Amniotic stem cell (primary cell): ENCODE data around the gene UPF1.
"Not testable (repeated sequence)": the region's sequence is repeated elsewhere in the genome, so short reads cannot be mapped to it uniquely, and the experiment has no call there.

ENCODE experiments used
- DNase-seq: peaks from one replicate; lab custom pipeline; 2025; lab: John Stamatoyannopoulos, UW

The UPF1 gene

DNA sequence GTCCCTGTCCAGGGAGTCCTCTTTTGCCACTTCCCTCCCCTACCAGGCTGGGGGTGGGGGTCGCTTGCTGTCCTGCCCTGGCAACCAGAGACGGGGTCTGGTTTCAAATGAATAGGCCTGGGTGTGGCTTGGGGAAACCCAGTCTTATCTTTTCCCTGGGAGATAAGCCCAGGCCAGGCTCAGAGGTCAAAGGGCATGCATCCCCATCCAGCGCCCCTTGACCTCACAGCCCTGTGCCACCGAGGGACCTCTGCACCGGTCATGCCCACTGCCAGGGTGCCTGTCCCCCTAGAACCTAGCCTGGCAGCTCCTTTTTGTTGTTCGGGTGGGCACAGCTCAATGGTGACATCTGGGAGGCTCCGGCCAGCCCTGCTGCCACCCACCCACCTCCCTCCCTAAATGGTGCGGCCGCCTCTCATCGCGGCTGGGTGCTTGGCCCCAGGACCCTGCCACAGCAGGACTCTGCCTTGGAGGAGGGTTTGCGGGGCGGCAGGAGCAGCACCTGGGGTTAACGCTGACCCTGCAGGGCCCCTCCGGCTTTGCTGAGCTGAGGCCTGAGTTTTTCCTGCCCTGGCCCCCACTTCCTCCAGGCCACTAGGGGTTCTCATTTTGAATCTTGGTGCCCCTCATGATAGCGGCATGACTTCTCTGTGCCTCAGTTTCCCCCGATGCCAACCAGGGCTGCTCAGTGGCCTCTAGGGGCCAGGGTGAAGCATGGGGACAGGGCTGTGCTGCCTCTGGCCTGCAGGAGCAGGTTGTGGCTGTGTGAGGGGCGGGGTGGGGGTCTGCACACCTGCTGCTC lies 67.0 kb downstream of the UPF1 start:
- DNase-seq, result no peak

DNA sequence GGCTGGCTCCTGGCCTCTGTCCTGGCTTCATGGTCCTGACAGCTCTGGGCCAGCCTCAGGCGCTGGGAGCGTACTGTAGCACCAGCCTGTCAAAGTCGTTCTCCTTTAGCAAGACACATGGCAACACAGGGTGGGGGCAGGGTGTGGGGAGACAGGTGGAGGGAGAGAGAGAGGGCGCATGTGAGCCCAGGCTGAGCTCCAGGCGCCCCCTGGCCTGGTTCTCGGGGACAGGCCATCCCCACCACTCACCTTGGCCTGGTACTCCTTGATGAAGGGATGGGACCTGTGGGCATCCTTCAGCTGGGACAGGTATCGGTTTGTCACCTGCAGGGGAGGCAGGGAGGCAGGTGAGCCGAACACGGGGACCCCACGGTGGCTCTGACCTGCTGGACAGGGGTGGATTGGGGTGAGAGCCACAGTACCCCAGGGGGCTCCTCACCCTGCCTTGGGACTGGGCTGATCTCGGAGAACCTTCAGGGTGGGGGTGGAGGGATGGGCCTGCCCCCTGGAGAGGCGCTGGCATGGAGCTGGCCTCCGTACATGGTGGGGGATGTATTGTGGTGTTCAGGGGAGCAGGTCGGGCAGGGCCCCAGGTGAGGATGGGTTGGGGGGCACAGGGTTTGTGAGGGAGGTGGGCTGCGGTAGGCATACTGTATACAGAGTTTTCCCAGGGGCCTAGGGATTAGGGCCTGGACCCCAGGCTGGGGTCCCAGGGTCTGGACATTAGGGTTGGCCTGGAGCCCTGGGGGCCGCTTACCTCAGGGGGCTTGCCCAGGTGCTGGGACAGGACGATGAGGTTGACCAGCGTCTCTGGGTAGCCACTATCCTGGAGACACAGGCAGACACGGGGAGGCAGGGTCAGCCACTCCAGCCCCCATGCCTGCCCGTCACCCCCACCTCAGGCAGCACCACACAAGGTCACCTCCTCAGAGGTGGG lies 68.1 kb downstream of the UPF1 start:
- DNase-seq, result no peak

DNA sequence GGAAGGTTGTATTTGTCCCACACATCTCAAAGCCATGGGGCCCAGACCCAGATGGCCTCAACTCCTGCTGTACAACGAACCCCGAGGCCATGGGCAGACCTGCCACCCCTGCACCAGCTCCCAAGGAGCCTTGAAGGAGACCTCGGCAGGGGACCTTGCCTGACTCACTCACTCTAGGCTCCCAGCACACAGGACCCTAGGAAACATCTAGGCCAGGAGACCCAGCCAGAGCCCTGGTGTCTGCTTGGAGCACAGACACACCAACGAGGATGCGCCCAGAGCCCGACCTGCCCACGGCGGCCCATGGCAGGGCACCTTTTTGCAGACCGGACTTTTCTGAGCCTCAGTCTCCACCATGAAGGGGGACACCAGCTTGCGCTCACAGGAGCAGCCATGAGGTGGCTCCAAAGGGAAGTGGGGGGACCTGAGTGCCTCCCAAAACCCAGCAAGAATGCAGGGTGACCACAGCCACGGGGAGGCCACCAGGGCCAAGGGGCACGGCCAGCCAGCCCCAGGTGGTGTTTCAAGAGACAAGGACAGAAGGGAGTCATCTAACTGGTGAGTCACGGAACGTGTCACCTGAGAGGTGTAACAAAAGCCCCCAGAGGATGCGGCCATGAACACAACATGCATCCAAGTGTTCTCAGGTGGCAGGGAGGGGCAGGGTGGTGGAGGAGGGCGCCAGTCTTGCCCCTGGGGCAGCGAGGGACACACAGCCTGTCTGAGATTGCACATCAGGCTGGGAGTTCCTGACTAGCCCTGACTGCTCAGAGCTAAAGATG lies 69.1 kb downstream of the UPF1 start:
- no peak for DNase-seq

DNA sequence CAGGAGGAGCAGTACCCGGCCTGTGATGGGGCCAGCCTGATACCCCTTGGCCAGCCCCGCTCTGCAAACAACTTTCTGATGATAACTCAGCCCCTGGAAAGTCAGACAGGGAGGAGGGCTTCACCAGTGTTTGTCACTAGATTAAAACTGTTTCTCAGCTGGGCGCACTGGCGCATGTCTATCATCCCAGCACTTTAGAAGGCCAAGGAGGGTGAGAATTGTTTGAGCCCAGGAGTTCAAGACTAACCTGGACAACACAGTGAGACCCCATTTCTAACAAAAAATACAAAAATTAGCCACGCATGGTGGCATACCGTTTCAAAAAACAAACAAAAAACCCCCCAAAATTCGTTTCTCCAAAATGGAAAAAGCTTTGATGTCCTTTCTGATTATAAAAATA lies 69.7 kb downstream of the UPF1 start:
- no peak for DNase-seq

DNA sequence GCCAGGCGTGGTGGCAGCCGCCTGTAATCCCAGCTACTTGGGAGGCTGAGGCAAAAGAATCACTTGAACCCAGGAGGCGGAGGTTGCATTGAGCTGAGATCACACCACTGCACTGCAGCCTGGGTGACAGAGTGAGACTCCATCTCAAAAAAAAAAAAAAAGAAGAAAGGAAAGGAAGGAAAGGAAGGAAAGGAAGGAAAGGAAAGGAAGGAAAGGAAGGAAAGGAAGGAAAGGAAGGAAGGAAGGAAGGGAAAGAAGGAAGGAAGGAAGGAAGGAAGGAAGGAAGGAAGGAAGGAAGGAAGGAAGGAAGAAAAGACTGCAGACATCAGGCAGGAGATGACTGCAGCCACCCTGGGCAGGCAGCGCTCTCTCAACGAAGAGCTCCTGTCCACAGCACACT lies 70.8 kb downstream of the UPF1 start:
- DNase-seq, result not testable (repeated sequence)

DNA sequence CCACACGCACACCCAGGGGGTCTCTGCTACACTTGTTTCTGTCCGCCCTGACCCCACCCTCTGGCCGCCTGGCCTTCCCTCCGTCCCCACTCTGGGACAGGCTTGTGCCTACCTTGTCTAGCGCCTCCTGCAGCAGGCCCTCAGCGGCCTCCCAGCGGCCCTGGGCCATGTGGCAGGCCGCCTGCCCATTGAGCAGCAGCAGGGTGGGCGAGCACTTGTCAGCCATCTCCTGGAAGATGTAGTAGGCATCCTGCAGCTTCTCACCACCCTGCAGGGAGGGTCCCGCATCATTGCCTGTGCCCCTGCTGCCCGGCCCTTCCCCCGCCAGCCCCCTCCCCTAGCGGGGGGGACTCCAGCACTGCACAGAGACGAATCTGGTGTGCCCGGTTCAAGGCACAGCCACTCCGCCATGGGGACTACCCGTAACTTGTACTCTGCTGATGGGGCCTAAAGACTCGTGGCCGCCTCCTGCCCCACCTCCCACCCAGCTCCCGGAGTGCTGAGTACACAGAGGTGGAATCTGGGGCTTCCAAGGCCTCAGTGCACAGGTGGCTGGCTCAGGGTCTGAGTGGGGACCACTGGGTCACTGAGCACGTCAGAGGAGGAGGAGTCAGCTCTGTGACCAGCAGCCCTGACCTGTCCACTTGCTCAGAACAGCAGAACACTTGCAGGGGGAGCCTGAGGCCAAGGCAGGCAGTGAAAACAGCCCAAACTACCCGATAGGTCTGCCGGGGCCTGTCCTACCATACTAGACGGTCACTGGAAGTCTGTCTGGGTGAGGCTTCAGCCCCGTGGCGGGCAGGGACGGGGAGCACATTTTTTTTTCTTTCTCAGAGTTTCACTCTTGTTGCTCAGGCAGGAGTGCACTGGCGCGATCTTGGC lies 71.6 kb downstream of the UPF1 start:
- no peak for DNase-seq

DNA sequence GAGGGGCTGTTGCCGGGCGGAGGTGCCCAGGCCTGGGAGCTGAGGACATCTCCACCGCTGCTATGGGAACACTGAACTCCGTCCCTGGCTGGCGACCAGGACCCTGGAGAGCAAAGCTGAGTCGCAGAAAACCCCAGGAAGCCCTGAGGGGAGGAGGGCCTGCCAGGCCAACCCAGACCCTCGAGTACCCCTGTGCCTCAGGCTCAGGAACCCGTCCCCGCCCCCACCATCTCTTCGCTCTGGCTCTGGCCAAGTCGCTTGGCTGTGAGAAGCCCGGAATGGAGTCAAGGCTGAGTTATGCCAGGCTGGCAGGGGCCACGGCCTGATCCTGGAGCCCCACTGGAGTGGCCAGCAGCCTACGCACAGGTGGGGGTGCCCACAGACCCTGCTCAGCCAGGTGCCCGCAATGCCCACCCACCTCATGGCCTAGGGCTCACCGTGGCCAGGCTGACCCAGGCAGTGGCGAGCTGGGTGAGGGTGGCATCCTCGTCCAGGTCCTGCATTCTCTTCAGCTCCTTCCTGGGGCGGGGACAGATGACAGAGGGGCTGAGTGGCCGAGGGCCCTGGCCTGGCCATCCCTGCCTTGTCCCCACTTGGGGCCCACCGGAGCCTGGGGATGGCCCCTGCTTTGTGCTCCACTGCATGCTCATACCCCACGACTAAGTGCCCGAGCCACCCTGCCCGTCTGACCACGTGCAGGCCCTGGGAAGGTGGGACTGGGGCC lies 72.7 kb downstream of the UPF1 start:
- no peak for DNase-seq

DNA sequence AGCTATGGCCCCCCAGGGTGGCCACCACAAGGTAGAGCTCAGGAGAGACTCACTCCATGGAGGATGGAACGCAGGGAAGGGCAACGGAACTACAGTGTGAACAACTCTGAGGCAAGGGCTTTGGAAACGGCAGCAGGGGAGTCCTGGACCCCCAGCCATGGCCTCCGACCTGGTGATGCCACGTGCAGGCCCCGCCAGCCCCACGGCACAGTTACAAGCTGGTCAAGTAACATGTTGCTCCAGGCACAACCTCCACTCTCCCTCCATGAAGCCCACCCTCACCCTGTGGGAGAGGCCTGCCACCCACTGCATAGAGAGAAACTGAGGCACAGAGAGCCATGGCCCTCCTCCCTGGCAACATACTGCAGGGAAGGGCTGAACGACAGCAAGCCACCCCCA lies 73.3 kb downstream of the UPF1 start:
- DNase-seq, result no peak

DNA sequence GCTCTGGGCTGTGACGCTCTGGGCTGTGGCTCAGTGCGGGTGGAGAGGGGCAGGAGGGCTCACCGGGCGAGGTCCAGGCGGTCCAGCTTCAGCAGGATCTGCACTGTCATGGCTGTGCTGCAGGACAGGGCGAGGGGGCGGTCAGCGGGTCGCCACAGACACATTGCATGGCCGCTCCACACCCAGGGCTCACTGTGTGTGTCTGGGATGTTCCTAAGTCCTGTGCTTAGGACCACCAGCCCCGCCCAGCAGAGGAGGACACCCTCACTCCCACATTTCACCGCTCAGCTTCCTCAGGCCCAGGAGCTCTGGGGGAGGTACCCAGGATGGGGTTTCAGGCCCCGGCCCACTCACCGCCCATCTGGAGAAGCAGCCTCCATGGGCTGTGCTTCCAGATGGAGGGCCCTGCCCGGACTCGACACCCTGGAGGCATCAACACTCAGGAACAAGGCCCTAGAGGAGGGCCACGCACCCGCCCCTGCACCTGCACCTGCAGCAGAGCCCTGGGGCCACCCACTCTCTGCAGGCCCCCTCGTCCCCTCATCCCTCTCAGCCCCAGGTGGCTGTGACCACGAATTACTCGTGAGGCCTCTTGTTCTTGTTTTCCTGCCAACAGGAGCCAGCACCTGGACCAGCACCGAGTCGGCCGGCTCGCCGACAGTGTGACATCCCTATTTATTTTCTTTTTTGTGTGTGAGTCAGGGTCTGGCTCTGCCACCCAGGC lies 73.9 kb downstream of the UPF1 start:
- DNase-seq, result no peak

DNA sequence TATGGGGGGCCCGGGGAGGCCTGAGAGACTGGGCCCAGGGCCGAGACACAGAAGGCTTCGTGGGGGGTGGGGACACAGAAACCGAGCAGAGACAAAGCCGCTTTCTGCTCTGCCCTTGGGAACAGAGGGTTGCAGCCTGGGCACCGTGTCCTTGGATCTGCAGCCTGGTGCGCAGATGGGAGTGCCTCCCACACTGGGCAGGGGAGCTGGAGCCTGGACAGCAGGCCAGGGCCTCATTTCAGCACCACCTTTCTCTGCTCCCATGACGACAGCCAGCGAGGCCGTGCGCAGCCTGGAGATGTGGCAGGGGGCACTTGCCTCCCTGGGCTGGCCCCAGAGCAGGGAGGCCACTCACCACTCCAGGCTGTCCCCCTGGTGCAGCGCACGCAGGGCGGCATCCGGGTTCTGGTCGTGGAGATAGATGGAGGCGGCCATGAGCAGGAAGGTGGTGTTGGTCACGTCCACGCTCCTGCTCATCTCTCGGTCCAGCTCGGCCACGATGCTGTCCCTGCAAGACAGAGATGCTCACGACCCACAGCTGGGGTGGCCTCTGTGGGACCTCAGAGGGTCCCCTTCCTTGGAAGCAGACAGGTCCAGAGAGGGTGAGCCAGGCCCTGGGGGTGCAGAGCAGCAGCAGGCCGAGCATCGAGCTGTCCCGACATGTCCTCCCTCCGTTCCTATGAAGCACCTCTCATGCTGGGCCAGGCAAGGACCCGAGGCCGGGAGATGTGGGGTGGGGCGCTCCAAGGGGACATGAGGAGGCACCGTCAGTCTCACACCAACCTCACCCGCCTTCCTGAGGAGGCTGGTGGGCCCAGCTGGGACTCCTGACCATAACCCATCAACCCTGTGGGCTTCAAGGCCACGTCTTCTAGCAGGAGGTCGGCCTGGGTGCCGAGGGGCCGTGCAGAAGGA lies 75.1 kb downstream of the UPF1 start:
- no peak for DNase-seq

DNA sequence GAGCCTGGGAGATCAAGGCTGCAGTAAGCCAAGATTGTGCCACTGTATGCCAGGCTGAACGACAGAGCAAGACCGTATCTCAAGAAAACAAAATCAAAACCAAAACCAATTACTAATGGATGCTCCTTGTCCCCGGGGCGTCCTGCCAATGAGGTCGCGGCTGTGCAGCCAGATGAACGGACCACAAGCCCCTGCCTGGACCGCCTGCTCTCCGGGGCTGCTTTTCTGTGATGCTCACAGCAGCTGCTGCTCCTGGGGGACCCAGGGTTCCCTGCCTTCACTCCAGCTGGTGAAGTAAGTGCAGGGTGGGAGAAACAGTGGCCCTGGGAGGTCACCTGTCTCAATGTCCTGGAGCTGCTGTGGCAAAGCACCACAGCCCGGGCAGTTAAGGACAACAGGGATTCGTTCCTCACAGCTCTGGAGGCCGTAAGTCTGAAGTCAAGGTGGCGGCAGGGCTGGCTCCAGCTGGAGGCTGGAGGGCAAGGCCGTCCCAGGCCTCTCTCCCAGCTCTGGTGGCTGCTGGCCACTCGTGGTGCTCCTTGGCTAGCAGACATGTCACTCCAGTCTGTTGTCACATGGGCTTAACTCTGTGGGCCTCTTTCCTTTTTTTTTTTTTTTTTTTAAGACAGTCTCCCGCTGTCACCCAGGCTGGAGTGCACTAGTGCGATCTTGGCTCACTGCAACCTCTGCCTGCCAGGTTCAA lies 77.3 kb downstream of the UPF1 start:
- no peak for DNase-seq

DNA sequence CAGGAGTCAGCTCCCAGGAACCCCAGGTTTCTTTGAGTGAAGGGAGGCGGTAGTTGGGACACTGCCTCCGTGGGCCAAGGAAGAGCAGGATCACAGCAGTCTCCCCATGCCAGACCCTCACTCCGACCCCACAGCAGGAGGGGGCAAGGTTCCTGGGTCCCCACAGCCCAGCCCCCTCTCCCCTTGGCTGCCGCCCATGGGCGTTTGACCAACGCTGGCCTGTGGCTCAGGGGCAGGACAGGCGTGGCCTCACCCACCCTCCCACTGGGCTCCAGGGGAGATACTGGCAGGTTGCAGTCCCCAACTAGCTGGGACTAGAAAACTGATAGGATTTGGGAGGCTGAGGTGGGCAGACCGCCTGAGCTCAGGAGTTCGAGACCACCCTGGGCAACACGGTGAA lies 78.3 kb downstream of the UPF1 start:
- DNase-seq, result no peak

DNA sequence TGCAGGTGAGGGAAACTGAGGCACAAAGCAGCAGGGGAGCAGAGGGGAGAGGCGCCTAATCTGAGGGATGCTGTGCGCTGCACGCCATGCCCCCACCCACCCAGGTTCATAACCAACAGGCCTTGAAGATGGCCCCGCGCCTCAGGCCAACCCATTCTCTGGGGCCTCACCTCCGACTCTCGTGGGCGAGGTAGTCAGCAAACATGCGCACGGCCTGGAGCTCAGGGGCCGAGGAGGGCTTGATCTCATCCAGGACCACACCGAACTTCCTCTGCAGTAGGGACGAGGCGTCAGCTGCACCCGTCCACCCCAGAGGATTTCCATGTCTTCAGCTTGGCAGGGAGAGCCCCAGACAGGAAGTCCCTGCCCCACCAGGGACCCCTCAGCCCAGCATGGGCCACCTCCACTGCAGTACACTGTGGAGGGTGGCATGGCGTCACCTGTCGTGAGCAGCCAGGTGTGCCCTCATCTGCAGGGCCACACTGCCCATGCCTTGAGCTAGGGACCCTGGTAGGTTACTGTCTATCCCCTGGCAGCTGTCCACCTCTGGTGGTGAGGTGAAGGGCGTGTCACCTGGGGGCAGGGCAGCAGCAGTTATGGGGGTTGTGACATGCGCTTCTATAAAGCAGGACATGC lies 79.2 kb downstream of the UPF1 start:
- DNase-seq, result no peak

DNA sequence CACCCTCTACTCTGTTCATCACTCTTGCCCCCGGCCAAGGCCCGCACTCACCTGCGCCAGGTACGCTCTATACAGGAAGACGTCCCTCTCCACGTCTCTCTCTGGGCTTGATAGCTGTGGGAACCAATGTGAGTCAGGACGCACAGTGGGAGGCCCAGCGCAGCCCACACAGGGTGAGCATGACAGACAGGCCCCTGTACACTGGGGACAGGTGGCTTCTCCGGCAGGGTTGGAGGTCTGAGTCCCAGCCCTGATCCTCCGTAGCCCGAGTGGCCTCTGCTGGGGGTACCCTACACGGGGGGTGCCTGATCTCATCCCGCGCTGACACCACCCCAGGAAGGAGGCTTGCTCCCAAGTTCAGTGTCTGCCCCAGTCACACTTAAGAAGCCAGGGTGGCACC lies 81.2 kb downstream of the UPF1 start:
- DNase-seq, result no peak

DNA sequence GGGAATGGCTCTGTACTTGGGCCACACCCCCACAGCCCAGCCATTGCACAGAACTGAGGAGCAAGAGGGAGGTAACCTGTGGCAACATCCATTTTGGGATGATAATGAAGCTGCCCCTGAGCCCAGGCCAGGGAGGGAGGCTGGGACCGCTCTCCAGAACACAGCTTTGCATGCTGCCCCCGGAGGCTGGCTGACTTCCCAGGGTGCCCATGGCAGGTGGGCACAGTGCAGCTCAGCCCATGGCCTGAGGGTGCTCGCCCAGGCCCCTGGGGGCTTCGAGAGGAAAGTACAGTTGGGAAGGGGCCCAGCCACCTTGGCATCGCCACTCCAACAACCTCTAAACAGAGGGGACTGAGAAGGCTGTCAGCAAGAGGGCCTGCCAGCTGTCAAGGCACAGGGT lies 81.7 kb downstream of the UPF1 start:
- DNase-seq, result no peak

DNA sequence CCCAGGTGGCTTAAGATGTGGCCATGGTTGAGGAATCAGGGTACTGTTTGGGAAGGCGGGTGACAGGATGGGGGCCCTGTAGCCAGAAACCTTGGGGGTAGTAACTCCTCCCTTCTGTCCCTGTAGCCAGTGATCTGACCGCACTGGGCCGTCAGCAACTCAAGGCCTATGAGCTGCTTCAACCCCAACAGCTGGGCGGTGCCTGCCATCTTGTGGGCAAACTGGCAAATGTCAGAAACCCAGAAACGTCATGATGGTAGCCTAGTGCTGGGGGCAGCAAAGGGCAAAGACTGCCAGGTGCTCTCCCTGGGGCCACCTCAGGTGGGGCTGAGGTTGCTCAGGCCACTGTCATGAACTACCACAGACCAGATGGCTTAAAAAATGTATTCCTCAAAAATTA lies 83.9 kb downstream of the UPF1 start:
- no peak for DNase-seq

DNA sequence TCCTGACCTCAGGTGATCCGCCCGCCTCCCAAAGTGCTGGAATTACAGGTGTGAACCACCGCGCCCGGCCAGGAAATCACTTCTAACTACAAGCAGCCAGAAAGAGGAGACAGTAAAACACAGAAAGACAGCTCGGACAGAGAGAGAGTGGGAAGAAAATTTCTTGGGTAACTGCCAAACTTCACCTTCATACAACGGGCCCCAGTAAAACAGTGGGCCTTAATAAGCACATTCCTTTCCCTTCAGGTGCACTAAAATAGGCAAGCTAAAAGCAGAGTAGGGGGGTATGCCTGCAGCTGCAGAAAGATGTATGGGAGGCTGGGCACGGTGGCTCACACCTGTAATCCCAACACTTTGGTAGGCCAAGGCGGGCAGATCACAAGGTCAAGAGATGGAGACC lies 85.8 kb downstream of the UPF1 start:
- DNase-seq, result not testable (repeated sequence)
